Hepatocyte (in vitro differentiated cells): ENCODE results near the gene CHKB.
"Not testable (repeated sequence)": the region's sequence is repeated elsewhere in the genome, so short reads cannot be mapped to it uniquely, and the experiment has no call there.

Experiments
- CTCF ChIP-seq: fragments of 200-600 bp; sonication (generic); IDR thresholded peaks from 2 replicates; pipeline ENCODE4 v1.5.1; 2016; ENCODE audit warnings: antibody characterized with exemption, mild to moderate bottlenecking; ENCODE audit not compliant: poor library complexity
- EZH2 ChIP-seq: fragments of 200-600 bp; sonication (generic); IDR thresholded peaks from 2 replicates; pipeline ENCODE4 v1.6.1; 2016; ENCODE audit warnings: antibody characterized with exemption, mild to moderate bottlenecking, borderline replicate concordance
- EZH2phosphoT487 ChIP-seq: fragments of 200-600 bp; sonication (generic); IDR thresholded peaks from one replicate; pipeline ENCODE4 v1.6.1; 2018; ENCODE audit warnings: antibody characterized with exemption, mild to moderate bottlenecking, low read depth, moderate library complexity; ENCODE audit not compliant: unreplicated experiment, severe bottlenecking

GRCh38 chr22:50614296-50614695, 31.6 kb upstream of the CHKB start:
- not testable (repeated sequence) for TF ChIP-seq EZH2, CTCF, EZH2phosphoT487
